Amygdala (tissue), 56 donors: Measurements from ENCODE around the gene USP49.

Source experiments
- DNase-seq, 56 donors: peaks; one replicate each; lab custom pipeline; 2025; lab: John Stamatoyannopoulos, UW

USP49 gene

GRCh38 chr6:41932378-41932777, 37.2 kb upstream of the USP49 start:
- DNase-seq: no peak

GRCh38 chr6:41931792-41932191, 36.6 kb upstream of the USP49 start:
- no peak for DNase-seq

- DNase-seq: no peak
Measured at GRCh38 chr6:41929924-41930323, 34.7 kb upstream of the USP49 start.

GRCh38 chr6:41927253-41927652, 32.1 kb upstream of the USP49 start:
- DNase-seq: no peak

- no peak for DNase-seq
Measured at GRCh38 chr6:41922154-41922553, 27.0 kb upstream of the USP49 start.

GRCh38 chr6:41921712-41921998, 26.5 kb upstream of the USP49 start:
- no peak for DNase-seq

- DNase-seq: peak; percentile 82 to 99 (median 94)
Measured at GRCh38 chr6:41920921-41921711, 25.9 kb upstream of the USP49 start, which contains the start of the genes BYSL and MED20. TSS of gene BYSL (plus strand) at chr6:41921499. CDS start at chr6:41921563, 64 bp downstream. TSS of gene MED20 (minus strand) at chr6:41921139. CDS start at chr6:41921018, 121 bp downstream.

- no peak for DNase-seq
Measured at GRCh38 chr6:41917528-41917927, 22.4 kb upstream of the USP49 start.

GRCh38 chr6:41914869-41915530, 19.8 kb upstream of the USP49 start:
- DNase-seq: no peak

- DNase-seq: no peak
Measured at GRCh38 chr6:41914343-41914742, 19.2 kb upstream of the USP49 start.

- DNase-seq: no peak
Measured at GRCh38 chr6:41909727-41910126, 14.6 kb upstream of the USP49 start.

- DNase-seq: no peak
Measured at GRCh38 chr6:41901882-41902519, 6.8 kb upstream of the USP49 start.

- DNase-seq: no peak
Measured at GRCh38 chr6:41900861-41901260, 5.7 kb upstream of the USP49 start.

GRCh38 chr6:41896281-41896680, 1.1 kb upstream of the USP49 start:
- DNase-seq: no peak

GRCh38 chr6:41894366-41895299, 542 bp downstream of the USP49 start:
- peak in 12 of 56 donors; percentile 5 to 68 (median 30) for DNase-seq

- no peak for DNase-seq
Measured at GRCh38 chr6:41892921-41893564, 2.1 kb downstream of the USP49 start.

GRCh38 chr6:41887331-41887751, 7.8 kb downstream of the USP49 start:
- DNase-seq: no peak

- no peak for DNase-seq
Measured at GRCh38 chr6:41885930-41886329, 9.2 kb downstream of the USP49 start.

- peak in 1 of 56 donors; percentile 2 for DNase-seq
Measured at GRCh38 chr6:41884957-41885356, 10.2 kb downstream of the USP49 start.

- no peak for DNase-seq
Measured at GRCh38 chr6:41881506-41881905, 13.7 kb downstream of the USP49 start.
